DND-41 (cell line): Measurements from ENCODE around the gene DEF6.

ENCODE experiments used
- CTCF ChIP-seq: IDR thresholded peaks from 2 replicates; pipeline ENCODE4 v1.5.1; 2012; ENCODE audit warnings: borderline replicate concordance, low read length, moderate library complexity, mild to moderate bottlenecking; ENCODE audit not compliant: poor library complexity, severe bottlenecking; ENCODE audit errors: extremely low read depth
- EZH2 ChIP-seq: IDR thresholded peaks from 3 replicates; pipeline ENCODE4 v1.6.1; 2012; ENCODE audit warnings: borderline replicate concordance, low read depth, mild to moderate bottlenecking, moderate library complexity, low read length, inconsistent platforms; ENCODE audit not compliant: severe bottlenecking

DNA sequence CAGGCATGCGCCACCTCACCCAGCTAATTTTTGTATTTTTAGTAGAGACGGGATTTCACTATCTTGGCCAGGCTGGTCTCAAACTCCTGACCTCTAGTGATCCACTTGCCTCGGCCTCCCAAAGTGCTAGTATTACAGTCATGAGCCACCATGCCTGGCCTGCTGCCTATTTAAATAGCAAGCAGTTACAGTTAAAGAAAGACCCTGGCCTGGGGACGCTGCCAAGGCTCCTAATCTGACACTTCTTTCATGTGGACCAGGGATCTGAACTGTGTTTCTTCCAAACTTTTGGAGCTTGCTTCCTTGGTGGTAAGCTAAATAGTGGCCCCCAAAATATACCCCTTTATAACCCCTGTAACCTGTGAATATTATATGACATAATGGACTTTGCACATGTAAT is 60.1 kb downstream of the DEF6 start:
- no peak for TF ChIP-seq CTCF
- TF ChIP-seq EZH2 = no peak
